ENCODE results near the gene CD2.

CD2 gene, protein sequence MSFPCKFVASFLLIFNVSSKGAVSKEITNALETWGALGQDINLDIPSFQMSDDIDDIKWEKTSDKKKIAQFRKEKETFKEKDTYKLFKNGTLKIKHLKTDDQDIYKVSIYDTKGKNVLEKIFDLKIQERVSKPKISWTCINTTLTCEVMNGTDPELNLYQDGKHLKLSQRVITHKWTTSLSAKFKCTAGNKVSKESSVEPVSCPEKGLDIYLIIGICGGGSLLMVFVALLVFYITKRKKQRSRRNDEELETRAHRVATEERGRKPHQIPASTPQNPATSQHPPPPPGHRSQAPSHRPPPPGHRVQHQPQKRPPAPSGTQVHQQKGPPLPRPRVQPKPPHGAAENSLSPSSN

DNA sequence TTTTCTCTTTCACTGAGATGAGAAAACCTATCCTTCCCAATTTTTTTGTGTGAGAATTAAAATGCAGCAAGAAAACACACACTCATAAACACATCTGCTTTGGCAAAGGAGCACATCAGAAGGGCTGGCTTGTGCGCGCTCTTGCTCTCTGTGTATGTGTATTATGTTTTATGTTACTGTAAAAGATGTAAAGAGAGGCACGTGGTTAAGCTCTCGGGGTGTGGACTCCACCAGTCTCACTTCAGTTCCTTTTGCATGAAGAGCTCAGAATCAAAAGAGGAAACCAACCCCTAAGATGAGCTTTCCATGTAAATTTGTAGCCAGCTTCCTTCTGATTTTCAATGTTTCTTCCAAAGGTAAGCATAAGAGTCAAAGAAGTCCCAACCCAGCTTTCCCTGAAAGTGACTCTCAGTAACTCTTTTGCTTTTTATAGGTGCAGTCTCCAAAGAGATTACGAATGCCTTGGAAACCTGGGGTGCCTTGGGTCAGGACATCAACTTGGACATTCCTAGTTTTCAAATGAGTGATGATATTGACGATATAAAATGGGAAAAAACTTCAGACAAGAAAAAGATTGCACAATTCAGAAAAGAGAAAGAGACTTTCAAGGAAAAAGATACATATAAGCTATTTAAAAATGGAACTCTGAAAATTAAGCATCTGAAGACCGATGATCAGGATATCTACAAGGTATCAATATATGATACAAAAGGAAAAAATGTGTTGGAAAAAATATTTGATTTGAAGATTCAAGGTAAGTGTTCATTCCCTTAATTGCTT, at the start of gene CD2:
Gene CD2, plus strand, starts transcription at position 233 of the 780 bp plus-strand sequence. Its CDS starts 63 bp downstream, at position 296.
- no peak for DNase-seq

DNA sequence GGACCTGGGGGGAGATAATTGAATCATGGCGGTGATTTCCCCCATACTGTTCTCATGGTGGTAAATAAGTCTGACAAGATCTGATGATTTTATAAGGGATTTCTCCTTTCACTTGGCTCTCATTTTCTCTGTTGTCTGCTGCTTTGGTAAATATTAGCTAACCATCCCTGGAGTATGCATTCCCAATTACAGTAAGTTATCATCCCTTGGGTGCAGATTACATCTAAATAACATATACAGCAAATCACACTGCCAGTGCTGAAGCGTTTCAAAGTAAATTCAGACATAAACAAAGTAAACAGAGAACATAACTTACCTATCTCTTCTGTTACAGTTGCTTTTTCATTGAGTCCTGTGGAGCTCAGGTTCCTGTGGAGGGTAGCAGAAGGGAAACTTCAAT, 48.1 kb upstream of the CD2 start:
- no peak for DNase-seq

DNA sequence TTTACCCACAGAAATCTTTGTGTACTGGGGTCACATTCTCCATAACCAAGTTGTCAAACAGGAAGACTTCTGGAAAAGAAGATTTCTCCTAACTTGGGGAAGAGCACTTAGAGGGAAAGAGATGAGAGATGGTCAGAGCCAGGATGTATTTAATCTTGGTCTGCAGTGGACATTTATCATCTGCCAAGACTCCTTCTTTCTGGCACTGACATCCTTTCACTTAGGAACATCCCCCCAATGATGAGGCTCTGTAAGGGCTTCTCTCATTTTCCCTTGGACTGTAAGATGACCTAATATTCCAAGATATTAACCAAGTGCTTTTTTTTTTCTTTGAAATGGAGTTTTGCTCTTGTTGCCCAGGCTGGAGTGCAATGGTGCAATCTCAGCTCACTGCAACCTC, 47.4 kb upstream of the CD2 start:
- no peak for DNase-seq

DNA sequence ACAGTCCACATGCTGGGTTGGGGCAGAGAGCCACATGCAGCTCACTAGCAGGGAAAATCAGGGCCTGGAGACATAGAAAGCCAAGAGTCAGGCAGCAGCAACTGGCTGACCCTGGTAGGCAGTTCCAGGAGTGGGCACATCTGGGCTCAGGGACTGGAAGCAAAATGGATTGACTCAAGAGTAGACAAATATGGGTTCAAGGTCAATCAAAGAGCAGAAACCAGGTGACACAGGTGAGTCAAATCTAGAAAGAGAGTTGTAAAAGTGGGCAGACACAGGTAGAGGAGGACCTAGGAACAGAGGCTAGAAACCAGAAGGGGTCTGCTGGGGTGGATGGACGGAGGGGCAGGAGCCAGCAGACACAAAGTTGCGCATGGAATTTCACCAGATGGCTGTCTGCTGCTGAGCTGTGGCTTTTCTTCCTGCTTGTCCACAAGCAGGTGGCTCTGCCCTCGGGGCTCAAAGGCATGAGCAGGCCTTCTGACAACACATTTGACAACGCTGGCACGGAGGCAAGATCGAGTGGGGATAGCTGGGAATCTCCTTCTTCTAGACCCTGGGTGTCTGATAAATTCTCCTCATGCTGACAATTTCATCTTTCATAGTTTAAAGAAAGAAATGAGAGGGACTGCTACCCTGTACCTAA, 45.9 kb upstream of the CD2 start:
- DNase-seq: no peak

DNA sequence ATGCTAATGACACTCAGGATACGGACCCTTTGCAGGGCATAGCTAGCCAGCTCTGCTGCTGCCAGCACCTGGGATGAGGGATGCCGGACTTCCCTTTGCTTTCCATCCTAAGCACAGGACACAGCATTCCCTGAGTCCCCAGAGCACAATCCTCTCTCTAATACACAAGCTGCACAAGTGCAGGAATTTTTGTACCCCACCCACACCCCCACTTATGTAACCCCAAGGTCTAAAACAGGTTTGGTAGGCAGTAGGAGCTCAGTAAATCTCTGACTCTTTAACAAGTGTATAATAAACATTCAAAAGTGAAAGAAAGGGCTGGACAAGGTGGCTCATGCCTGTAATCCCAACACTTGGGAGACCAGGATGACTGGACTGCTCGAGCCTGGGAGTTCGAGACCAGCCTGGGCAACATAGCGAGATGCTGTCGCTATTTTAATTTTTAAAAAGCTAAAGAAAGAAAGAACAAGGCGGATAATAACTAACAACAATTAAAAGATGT, 44.5 kb upstream of the CD2 start:
- DNase-seq: no peak

DNA sequence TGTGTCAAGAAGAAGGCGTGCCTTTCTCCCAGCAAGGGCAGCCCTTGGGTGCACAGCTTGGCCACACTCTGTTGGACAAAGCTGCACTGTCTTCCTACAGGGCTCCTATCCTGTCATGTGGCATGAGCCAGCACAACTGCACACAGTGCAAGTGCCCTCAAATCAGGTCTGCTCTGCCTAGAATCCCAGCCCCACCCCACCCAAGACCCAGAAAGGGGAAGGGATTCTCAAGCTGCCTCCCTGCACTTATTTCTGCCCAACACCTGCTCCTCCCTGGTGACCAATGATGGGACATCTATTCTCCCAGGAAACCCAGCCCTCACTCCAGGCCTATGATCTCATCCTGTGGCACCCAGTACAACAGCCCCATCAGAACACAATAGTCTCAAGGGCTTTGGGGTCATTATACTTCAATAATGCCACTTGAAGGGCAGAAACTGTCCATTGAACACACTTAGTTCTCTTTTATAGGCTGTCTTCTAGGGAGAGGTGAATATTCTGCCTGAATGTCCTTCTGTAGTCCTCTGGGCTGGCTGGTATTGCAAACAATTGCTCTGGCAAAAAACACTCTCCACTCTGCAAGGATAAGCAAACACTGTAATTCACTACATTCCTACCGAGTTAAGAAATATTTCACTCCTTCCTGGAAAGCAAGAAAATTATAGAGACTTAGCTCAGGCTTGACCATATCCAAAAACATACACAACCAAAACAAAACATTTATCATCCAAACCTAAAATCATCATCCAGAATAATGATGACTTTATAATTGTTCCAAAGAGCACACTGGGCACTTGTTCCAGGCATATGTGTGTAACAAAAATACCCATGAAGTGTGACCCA, 43.6 kb upstream of the CD2 start:
- no peak for DNase-seq

DNA sequence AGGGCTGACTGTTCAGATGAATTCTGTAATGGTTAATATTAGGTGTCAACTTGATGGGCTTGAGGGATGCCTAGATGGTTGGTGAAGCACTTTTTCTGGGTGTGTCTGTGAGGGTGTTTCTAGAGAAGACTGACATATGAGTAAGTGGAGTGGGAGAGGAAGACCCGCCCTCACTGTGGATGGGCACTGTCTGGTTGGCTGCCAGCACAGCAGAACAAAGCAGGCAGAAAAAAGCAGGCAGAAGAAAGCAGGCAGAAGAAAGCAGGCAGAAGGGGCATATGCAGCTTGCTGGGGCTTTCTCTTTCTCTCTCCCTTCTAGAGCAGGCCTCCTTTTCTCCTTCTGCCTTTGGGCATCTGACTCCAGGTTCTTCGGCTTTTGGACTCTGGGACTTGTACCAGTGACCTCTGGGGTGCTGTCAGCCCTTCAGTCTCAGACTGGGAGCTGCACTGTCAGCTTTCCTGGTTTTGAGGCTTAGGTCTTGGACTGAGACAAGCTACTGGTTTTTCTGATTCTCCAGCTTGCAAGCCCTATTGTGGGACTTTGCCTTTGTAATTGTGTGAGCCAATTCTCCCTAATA, 42.9 kb upstream of the CD2 start:
- DNase-seq: peak; percentile 78

DNA sequence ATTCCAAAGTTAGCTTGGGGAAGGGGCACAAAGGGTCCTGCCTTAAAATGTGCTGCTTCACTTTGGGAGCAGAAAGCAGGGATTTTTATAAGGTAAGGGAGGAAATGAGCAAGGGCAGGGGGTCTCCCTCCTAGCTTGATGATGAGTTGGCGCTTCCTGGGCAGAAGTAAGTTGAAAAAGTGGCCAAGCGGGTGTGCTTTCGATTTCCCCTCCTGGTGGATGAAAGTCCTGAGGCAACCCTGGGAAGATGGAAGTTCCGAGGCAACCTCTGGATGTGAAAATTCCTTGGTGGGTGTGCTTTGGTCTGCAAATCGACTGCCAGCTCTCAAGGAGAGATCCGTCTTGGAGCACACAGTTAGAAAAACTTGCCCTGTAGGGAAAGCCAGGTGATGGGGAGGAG, 41.7 kb upstream of the CD2 start:
- DNase-seq: no peak

DNA sequence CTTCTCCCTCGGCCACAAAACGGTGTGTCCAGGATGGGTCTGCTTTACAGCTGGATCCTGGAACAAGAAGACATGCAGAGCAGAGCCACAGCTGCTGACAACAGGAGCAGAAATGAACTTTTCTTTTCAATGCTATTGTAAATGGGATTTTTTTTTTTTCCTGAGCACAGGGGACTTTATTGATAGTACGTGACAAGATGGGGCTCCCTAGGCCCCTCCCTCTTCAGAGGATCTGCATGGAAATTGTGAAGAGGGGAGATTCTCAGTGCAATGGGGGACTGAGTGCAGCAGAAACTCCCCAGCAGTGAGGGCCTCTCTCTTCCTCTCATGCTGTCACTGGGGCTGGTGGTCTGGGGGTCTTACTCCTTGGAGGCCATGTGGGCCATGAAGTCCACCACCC, 40.8 kb upstream of the CD2 start:
- DNase-seq: no peak

DNA sequence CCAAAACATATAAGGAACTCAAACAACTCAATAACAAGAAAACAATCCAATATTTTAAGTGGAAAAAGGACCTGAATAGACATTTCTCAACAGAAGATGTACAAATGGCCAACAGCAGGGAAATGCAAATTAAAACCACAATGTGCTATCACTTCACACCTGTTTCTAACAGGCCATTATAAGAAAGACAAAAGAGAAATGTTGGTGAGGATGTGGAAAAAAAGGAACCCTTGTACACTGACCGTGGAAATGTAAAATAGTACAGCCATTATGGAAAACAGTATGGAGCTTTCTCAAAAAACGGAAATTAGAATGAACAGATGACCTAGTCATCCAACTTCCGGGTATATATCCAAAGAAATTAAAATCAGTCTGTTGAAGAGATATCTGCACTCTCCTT, 37.8 kb upstream of the CD2 start:
- no peak for DNase-seq

DNA sequence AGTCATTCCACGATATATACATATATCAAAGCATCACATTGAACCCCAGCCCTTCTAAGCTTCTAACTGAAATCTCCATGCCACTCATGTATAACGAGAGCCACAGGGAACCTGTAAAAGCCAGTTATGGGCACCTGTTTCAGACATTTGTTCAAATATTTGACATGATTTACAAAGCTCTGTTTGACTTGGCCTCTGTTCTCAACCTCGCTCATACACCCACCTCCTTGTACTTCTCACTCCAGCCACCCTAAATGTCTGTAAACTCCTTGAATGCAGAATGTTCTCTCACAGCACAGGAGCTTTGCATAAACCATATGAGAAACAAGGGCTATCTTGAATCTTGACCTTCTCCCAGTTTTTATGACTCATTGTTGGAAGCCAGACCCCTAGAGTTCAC, 36.9 kb upstream of the CD2 start:
- no peak for DNase-seq

DNA sequence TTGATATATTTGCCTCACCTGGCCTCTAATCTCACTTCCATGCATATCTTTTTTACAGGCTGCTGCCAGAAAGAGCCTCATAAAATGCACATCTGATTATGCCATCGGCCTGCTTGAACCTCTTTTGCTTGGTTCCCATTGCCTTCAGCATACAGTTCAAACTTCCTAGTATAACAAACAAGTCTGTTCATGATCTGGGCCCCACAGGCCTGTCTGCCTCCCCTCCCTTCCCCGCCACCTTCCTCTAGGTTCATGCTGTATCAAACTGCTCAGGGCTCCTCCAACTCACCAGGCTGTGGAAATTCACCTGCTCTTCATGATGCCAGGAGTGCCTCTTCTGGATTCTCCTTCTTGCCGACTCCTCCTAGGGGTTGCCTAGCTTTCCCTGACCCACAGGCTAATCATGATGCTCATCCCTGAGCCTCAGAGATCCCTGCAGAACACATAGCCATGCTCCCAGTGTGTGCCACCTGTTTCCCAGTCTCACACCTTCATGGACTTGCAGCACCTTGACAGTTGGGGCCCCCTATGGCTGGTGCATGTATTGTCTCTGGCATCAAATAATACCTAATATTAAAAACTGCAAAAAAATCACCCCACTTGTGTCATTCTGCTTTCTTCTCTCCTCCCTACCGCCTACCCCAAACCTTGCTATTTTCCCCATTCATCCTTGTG, 33.7 kb upstream of the CD2 start:
- DNase-seq: no peak

DNA sequence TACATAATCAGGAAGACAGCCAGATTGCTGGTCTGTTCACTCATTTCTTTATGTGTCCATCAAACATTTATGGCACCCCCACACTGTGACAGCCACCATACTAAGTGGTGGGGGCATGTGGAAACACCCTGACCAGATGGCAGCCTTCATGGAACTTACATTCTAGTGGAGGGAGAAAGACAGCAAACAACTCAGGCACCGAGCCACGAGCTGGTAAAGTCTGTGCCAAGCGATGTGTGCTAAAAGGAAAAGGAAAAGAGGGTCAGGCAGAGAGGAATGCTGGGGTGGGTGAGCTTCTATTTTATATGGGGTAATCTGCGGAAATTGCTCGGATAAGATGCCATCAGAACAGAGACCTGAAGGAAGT, 33.2 kb upstream of the CD2 start:
- DNase-seq: no peak

DNA sequence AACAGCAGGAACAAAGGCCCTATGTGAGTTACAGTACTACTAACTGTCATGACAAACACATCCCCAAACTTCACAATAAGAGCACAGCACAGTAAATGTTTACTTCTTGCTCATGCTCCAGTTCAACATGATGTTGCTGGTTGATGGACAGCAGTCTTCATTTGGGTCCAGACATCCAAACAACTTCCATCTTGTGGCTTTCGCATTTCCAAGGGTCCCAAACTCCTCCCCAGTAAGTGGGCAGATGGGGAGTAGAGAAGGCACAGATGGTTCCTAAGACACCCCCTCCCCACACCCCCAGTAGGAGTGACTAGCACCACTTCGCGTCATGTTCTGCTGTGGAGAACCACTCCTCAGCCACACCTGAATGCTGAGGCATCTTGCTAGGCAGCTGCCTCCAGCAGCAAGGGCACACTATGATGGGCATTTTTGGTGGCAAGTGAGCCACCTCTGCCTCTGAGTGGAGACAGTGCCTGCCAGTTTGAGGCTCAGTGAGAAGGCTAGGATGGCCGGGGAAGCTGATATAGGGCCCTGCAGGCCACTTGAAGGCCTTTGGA, 32.7 kb upstream of the CD2 start:
- no peak for DNase-seq

DNA sequence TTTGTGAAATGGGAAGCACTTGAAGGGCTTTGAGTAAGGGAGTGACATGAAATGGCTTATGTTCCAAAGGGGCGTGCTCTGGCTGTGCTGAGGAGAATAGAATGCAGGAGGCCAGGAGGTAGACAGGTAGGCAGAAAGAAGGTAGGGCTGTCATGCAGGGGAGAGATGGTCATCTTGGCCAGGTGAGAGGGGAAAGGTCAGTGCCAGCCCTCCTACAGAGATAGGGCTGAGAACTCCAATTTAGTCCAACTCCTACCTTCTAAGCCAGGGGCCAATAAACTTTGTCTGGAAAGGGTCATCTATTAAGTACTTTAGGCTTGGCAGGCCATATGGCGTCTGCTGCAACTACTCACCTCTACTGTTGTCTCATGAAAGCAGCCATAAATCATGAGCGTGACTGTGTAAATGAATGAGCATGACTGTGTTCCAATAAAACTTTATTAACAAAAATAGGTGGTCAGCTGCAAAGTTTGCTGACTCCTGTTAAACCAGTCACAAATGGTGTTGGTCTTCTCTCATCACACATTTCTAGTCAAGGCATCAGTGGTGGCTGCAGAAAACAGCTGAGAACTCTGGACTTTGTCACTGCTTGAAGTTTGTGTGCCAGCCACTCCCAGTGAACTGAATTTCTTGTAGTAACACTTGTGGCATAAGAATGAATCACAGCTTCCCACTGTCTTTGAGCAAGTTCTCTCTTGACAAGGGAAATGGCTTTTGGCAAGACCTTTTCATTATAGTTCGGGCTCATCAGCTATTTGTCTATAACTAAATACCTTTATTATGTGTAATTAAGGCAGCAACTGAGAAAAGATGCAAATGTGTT, 32.0 kb upstream of the CD2 start:
- no peak for DNase-seq

DNA sequence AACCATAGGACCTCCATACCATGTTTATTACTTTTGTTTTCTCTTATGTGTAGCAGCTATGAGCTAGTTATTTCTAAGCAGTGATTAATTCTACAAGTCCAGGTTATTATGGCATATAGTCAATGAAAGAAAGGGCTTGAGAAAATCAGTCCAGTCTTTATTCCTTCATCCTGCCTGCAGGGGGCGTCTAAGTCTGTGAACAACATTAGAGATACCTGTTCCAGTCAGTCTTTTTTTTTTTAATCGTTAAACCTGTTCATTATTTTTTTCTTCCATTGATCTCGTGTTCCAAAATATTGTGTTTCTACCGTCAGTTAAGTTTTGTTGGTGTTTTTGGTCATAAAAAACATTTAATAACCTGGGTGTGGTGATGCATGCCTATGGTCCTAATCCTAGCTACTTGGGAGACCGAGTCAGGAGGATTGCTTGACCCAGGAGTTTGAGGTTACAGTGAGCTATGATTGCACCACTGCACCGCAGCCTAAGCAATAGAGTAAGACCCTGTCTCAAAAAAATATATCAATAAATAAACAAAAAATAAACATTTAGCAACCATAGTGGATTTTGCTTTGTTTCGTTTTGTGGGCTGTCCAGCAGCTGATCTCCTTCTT, 29.4 kb upstream of the CD2 start:
- DNase-seq: peak; percentile 91

DNA sequence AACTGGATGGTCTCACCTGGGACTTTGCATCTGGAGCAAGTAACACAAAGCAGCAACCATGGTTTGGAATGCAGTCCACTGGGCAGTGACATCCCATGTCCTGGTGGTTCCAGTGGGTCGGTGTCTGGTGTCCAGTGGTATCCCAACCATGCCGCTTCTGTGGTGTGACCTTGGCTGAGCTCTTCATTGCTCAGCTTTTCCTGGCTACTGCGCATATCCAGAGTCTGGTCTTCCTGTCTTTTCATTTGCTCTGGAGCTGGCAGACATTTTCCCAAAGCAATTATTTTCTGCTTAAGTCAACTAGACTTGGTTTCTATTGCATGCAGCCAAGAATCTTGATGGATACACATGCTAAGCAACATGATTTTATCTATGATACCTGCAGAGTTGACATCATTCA, 28.4 kb upstream of the CD2 start:
- no peak for DNase-seq

DNA sequence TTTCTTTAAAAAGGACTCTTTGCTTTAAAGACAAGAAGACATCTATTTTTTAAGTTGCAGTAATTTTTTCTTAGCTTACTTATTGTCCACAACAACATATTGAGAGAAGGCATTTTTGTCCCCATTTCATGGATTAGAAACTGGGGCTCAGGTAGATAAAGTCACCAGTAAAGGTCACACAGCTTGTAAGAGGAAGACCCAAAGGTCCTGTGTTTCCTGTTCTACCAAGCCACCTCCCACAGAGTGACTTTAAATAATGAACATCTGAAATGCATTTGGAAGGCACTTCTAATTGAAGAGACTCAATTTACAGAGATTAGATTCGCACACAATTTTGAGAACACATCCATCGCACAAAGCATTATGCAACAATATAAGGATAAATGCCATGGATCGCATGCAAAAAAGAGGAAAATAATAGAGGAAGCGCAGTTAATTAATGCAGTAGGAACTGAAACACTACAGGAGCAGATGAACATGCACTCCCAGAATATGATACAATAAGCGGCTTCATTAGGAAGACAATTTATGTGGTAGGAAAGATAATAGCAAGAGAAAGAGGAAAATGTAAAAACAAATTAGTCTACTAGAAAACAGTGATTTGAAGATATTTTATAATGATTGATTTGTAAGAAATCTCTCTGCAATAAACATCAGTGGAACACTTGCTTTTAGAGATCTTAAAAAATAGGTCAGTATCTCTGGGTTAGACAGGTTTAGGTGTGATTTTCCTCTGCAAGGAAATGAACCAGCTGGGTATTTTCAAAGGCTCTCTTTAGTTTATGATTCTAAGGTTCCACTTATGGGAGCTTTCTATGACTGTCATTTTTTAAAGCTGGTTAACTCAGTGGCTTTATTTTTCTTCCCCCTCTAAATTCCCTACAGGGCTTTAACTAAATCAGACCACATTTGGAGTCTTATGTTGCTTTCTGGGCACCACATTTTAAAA, 27.1 kb upstream of the CD2 start:
- no peak for DNase-seq

DNA sequence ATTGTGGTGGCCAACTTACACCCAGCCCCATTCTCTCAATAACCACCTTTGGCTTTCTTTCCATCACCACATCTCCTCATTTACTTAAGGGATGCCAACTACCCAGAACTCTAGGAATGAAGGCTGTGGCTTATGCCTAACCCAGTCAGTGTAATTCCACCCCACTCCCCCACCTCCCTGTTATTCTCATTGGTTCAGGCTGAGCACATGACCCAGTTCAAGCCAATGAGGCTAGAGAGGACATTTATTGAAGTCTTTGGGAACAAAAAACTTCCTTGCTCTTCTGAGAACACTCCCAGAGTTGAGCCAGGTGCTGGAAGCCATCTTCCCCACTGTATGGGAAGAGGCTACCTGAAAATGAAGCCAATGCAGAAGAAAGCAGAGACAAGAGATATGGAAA, 22.8 kb upstream of the CD2 start:
- DNase-seq: no peak

All from hematopoietic multipotent progenitor cell treated with erythropoietin and hydrocortisone succinate and interleukin-3 and kit ligand, for 6 days (in vitro differentiated cells).